GM23338 (cell line): ENCODE results near the gene LTBP2. TPM values are rescaled to one million over a fixed set of nuclear protein-coding genes. Genes with fewer than 3 reads are reported as not detected.

ENCODE experiments used
- ATAC-seq: fragments of 200-7000 bp; cut with Tn5 transposase; 3 replicates; pipeline ENCODE4 v1.9.1; 2020
- DNase-seq: peaks from one replicate; pipeline ENCODE4 v3.0.0-alpha.2; 2015; ENCODE audit warnings: low spot score
- H2AFZ ChIP-seq: fragments of 200-600 bp; sonication (generic); 2 replicates; pipeline ENCODE4 v1.8.0; 2016; ENCODE audit warnings: antibody characterized with exemption, mild to moderate bottlenecking, moderate library complexity
- H3F3A ChIP-seq: fragments of 200-600 bp; sonication (generic); replicated peaks from 2 replicates; pipeline ENCODE4 v1.8.0; 2017; ENCODE audit warnings: antibody characterized with exemption, mixed run types, low read depth
- H3K27ac ChIP-seq: fragments of 200-600 bp; sonication (generic); 2 replicates; pipeline ENCODE4 v1.6.1; 2016; ENCODE audit warnings: low read depth
- H3K27me3 ChIP-seq: fragments of 200-600 bp; sonication (generic); 2 replicates; pipeline ENCODE4 v1.8.0; 2016; ENCODE audit warnings: mild to moderate bottlenecking, mixed run types, moderate library complexity; ENCODE audit not compliant: insufficient read depth
- H3K36me3 ChIP-seq: fragments of 200-600 bp; sonication (generic); 2 replicates; pipeline ENCODE4 v1.8.0; 2016; ENCODE audit warnings: mild to moderate bottlenecking; ENCODE audit not compliant: insufficient read depth
- H3K4me1 ChIP-seq: fragments of 200-600 bp; sonication (generic); 2 replicates; pipeline ENCODE4 v1.8.0; 2016; ENCODE audit warnings: mild to moderate bottlenecking, moderate library complexity; ENCODE audit not compliant: insufficient read depth
- H3K4me2 ChIP-seq: fragments of 200-600 bp; sonication (generic); 2 replicates; pipeline ENCODE4 v1.7.1; 2017; ENCODE audit warnings: mixed run types
- H3K4me3 ChIP-seq: fragments of 200-600 bp; sonication (generic); 2 replicates; pipeline ENCODE4 v1.6.1; 2016; ENCODE audit warnings: mixed run types
- H3K79me2 ChIP-seq: fragments of 200-600 bp; sonication (generic); replicated peaks from 2 replicates; pipeline ENCODE4 v1.8.0; 2017; ENCODE audit warnings: mild to moderate bottlenecking; ENCODE audit not compliant: insufficient read depth
- H3K9me2 ChIP-seq: fragments of 200-600 bp; sonication (generic); 2 replicates; pipeline ENCODE4 v1.8.0; 2017; ENCODE audit not compliant: insufficient read depth
- H4K20me1 ChIP-seq: fragments of 200-600 bp; sonication (generic); replicated peaks from 2 replicates; pipeline ENCODE4 v1.8.0; 2017; ENCODE audit warnings: mild to moderate bottlenecking; ENCODE audit not compliant: insufficient read depth
- H3K27ac Mint-ChIP-seq: 2 replicates; pipeline ENCODE4 v1.8.0; 2020; ENCODE audit warnings: inconsistent platforms, mild to moderate bottlenecking, moderate library complexity, mixed read lengths
- H3K27me3 Mint-ChIP-seq: 3 replicates; pipeline ENCODE4 v1.8.0; 2022; ENCODE audit warnings: low read depth, mild to moderate bottlenecking, moderate library complexity, mixed read lengths, inconsistent platforms; ENCODE audit not compliant: insufficient read depth, poor library complexity
- H3K36me3 Mint-ChIP-seq: 3 replicates; pipeline ENCODE4 v1.8.0; 2021; ENCODE audit warnings: low read depth, mild to moderate bottlenecking, inconsistent platforms, moderate library complexity, mixed read lengths
- H3K4me1 Mint-ChIP-seq: 3 replicates; pipeline ENCODE4 v1.8.0; 2020; ENCODE audit warnings: mild to moderate bottlenecking, inconsistent platforms, mixed read lengths
- H3K4me3 Mint-ChIP-seq: 3 replicates; pipeline ENCODE4 v1.8.0; 2021; ENCODE audit warnings: moderate library complexity, mild to moderate bottlenecking, inconsistent platforms, mixed read lengths
- H3K9me3 Mint-ChIP-seq: 3 replicates; pipeline ENCODE4 v1.8.0; 2020; ENCODE audit warnings: moderate library complexity, mild to moderate bottlenecking, inconsistent platforms, mixed read lengths
- CREB1 ChIP-seq: fragments of 250-450 bp; sonication (Bioruptor Pico); IDR thresholded peaks from 2 replicates; pipeline ENCODE4 v1.5.0; 2020; ENCODE audit warnings: low read depth, mild to moderate bottlenecking, moderate library complexity
- EZH2 ChIP-seq: fragments of 200-600 bp; sonication (generic); IDR thresholded peaks from one replicate; pipeline ENCODE4 v1.8.0; 2017; ENCODE audit warnings: antibody characterized with exemption, mild to moderate bottlenecking, low read depth; ENCODE audit not compliant: unreplicated experiment
- ZNF331 ChIP-seq: fragments of 250-450 bp; sonication (Bioruptor Pico); IDR thresholded peaks from 2 replicates; pipeline ENCODE4 v1.5.0; 2020; ENCODE audit warnings: low read depth, mild to moderate bottlenecking, moderate library complexity
- polyA plus RNA-seq: library from polyadenylated mRNA; unstranded; fragments of >200 nt; fragmentation: Nextera tagmentation; extraction: Ambion mirVana; gene quantifications from 2 replicates; pipeline ENCODE4 v1.2.1, GENCODE V29; 2016
- total RNA-seq: library from RNA; depleted of rRNA; stranded (reverse); fragments of >200 nt; shearing (Covaris generic); gene quantifications from 2 replicates; pipeline ENCODE4 v1.2.3, GENCODE V29; 2014
- TF ChIP-seq, protein P1 (sequence below), 2 experiments: fragments of 200-600 bp in 1 of 2; sonication (generic) in 1 of 2; conservative IDR thresholded peaks; 2 replicates each; pipeline versions ENCODE4 v1.5.1 to v1.6.1; 2016 to 2017; ENCODE audit warnings: antibody characterized with exemption in 2 of 2, low read depth in 2 of 2, mild to moderate bottlenecking in 2 of 2, moderate library complexity in 1 of 2
- TF ChIP-seq, protein P2 (sequence below): IDR thresholded peaks from one replicate; pipeline ENCODE4 v1.6.1; 2018; ENCODE audit warnings: antibody characterized with exemption; ENCODE audit not compliant: unreplicated experiment
- TF ChIP-seq, protein P3 (sequence below): fragments of 250-450 bp; sonication (Bioruptor Pico); IDR thresholded peaks from 2 replicates; pipeline ENCODE4 v1.5.0; 2020; ENCODE audit warnings: mild to moderate bottlenecking, moderate library complexity

LTBP2 gene
- total and polyA plus RNA-seq, 2 experiments from 2014 or later, result 0.27 to 0.49 TPM

DNA sequence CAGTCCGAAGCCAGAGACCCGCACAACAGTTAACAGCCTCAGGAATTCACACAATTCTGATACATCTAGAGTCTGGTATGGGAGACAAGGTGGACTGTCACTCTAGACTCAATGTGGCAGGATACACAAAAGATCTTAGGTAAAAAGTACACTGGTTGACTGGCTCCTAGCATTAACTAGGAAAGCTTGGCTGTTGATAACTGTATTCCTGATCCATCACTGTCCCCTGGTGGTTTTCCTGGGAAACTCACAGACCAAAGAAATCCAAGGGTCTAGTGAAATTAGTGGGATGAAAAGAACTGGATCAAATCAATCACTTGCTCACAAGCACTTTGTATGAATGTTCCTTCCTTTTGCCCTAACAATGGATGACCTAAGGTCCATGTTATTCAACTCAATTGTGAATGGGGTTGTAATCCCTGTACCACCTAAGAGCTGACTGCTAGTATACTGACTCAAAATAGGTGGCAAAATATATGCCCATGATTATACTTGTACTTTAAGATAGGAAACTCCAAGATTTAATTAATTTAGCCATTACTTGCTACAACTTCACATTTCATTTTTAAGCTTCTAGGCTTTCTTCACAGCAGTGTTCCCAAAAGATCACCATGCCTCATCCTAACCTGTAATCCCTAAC is 132.9 kb downstream of the LTBP2 start:
- Mint-ChIP-seq H3K4me3 (no peak overlapping the region), H3K27me3 (peaks cover 6% of the 10 kb centered on the region), H3K36me3 (peaks cover 21% of the 10 kb centered on the region), H3K27ac (no peak overlapping the region), H3K9me3 (no peaks in the 10 kb centered on the region), H3K4me1 (peaks cover 21% of the 10 kb centered on the region)
- Histone ChIP-seq H3K9me2 (no peaks in the 10 kb centered on the region), H3K4me1 (no peaks in the 10 kb centered on the region), H3K4me2 (no peak overlapping the region), H3K79me2 (no peaks in the 10 kb centered on the region), H3F3A (peaks cover 7% of the 10 kb centered on the region; the same call in 1 of the 2 replicates), H3K4me3 (no peak overlapping the region), H3K27ac (no peak overlapping the region; the same call in 1 of the 2 replicates), H4K20me1 (0 out of 2 replicates have a peak, but pooled peaks cover 8% of the 10 kb centered on the region), H3K36me3 (peaks cover 30% of the 10 kb centered on the region), H2AFZ (no peak overlapping the region), H3K27me3 (no peaks in the 10 kb centered on the region)
- TF ChIP-seq, protein P1, sequence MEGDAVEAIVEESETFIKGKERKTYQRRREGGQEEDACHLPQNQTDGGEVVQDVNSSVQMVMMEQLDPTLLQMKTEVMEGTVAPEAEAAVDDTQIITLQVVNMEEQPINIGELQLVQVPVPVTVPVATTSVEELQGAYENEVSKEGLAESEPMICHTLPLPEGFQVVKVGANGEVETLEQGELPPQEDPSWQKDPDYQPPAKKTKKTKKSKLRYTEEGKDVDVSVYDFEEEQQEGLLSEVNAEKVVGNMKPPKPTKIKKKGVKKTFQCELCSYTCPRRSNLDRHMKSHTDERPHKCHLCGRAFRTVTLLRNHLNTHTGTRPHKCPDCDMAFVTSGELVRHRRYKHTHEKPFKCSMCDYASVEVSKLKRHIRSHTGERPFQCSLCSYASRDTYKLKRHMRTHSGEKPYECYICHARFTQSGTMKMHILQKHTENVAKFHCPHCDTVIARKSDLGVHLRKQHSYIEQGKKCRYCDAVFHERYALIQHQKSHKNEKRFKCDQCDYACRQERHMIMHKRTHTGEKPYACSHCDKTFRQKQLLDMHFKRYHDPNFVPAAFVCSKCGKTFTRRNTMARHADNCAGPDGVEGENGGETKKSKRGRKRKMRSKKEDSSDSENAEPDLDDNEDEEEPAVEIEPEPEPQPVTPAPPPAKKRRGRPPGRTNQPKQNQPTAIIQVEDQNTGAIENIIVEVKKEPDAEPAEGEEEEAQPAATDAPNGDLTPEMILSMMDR (conservative IDR thresholded peaks at IDR 0.05; ENCODE audit: low read depth in 2 of 2), result peak; percentile 96 to 97
- no peak for TF ChIP-seq CREB1 (CRISPR knock-in tag)
- ATAC-seq (peak; percentile 86), DNase-seq (peak; percentile 78)

DNA sequence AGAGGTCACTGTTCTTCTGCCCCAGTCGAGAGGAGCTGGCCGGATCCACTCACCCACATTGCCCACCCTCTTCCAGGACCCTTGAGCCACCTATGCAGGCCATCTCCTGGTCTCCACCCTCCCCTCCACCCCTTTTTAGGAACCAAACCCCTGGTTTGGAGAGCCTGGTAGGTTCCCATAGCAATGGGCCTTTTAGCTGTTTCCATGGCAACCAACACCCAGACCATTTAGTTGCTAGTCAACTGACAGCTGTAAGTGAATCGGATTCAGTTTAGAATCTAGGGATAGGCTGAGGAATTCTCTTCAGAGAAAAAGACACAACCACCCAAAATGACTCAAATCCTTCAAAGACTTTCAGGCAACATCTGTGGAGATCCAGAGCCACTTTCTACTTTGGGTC is 135.4 kb downstream of the LTBP2 start:
- Histone ChIP-seq H3K27ac (no peak overlapping the region), H3K27me3 (no peaks in the 10 kb centered on the region), H3K36me3 (peaks cover 24% of the 10 kb centered on the region; the same call in 1 of the 2 replicates), H3K4me3 (no peak overlapping the region), H2AFZ (no peak overlapping the region), H3K4me1 (no peaks in the 10 kb centered on the region), H3K9me2 (no peaks in the 10 kb centered on the region), H3F3A (peaks cover 7% of the 10 kb centered on the region; the same call in 1 of the 2 replicates), H3K79me2 (no peaks in the 10 kb centered on the region), H3K4me2 (no peak overlapping the region), H4K20me1 (0 out of 2 replicates have a peak, but pooled peaks cover 8% of the 10 kb centered on the region)
- peaks cover 21% of the 10 kb centered on the region for H3K4me1 Mint-ChIP-seq
- ATAC-seq (peak; percentile 51; the same call in 2 of the 3 replicates), DNase-seq (peak; percentile 70)
- no peak overlapping the region for H3K4me3 Mint-ChIP-seq
- H3K36me3 Mint-ChIP-seq, result peaks cover 15% of the 10 kb centered on the region; the same call in 2 of the 3 replicates
- H3K27ac Mint-ChIP-seq, result no peak overlapping the region
- H3K9me3 Mint-ChIP-seq, result no peaks in the 10 kb centered on the region
- H3K27me3 Mint-ChIP-seq, result peaks cover 7% of the 10 kb centered on the region
- no peak for TF ChIP-seq ZNF331 (CRISPR knock-in tag)
- TF ChIP-seq, protein P2, sequence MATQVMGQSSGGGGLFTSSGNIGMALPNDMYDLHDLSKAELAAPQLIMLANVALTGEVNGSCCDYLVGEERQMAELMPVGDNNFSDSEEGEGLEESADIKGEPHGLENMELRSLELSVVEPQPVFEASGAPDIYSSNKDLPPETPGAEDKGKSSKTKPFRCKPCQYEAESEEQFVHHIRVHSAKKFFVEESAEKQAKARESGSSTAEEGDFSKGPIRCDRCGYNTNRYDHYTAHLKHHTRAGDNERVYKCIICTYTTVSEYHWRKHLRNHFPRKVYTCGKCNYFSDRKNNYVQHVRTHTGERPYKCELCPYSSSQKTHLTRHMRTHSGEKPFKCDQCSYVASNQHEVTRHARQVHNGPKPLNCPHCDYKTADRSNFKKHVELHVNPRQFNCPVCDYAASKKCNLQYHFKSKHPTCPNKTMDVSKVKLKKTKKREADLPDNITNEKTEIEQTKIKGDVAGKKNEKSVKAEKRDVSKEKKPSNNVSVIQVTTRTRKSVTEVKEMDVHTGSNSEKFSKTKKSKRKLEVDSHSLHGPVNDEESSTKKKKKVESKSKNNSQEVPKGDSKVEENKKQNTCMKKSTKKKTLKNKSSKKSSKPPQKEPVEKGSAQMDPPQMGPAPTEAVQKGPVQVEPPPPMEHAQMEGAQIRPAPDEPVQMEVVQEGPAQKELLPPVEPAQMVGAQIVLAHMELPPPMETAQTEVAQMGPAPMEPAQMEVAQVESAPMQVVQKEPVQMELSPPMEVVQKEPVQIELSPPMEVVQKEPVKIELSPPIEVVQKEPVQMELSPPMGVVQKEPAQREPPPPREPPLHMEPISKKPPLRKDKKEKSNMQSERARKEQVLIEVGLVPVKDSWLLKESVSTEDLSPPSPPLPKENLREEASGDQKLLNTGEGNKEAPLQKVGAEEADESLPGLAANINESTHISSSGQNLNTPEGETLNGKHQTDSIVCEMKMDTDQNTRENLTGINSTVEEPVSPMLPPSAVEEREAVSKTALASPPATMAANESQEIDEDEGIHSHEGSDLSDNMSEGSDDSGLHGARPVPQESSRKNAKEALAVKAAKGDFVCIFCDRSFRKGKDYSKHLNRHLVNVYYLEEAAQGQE, result no peak
- TF ChIP-seq, protein P3, sequence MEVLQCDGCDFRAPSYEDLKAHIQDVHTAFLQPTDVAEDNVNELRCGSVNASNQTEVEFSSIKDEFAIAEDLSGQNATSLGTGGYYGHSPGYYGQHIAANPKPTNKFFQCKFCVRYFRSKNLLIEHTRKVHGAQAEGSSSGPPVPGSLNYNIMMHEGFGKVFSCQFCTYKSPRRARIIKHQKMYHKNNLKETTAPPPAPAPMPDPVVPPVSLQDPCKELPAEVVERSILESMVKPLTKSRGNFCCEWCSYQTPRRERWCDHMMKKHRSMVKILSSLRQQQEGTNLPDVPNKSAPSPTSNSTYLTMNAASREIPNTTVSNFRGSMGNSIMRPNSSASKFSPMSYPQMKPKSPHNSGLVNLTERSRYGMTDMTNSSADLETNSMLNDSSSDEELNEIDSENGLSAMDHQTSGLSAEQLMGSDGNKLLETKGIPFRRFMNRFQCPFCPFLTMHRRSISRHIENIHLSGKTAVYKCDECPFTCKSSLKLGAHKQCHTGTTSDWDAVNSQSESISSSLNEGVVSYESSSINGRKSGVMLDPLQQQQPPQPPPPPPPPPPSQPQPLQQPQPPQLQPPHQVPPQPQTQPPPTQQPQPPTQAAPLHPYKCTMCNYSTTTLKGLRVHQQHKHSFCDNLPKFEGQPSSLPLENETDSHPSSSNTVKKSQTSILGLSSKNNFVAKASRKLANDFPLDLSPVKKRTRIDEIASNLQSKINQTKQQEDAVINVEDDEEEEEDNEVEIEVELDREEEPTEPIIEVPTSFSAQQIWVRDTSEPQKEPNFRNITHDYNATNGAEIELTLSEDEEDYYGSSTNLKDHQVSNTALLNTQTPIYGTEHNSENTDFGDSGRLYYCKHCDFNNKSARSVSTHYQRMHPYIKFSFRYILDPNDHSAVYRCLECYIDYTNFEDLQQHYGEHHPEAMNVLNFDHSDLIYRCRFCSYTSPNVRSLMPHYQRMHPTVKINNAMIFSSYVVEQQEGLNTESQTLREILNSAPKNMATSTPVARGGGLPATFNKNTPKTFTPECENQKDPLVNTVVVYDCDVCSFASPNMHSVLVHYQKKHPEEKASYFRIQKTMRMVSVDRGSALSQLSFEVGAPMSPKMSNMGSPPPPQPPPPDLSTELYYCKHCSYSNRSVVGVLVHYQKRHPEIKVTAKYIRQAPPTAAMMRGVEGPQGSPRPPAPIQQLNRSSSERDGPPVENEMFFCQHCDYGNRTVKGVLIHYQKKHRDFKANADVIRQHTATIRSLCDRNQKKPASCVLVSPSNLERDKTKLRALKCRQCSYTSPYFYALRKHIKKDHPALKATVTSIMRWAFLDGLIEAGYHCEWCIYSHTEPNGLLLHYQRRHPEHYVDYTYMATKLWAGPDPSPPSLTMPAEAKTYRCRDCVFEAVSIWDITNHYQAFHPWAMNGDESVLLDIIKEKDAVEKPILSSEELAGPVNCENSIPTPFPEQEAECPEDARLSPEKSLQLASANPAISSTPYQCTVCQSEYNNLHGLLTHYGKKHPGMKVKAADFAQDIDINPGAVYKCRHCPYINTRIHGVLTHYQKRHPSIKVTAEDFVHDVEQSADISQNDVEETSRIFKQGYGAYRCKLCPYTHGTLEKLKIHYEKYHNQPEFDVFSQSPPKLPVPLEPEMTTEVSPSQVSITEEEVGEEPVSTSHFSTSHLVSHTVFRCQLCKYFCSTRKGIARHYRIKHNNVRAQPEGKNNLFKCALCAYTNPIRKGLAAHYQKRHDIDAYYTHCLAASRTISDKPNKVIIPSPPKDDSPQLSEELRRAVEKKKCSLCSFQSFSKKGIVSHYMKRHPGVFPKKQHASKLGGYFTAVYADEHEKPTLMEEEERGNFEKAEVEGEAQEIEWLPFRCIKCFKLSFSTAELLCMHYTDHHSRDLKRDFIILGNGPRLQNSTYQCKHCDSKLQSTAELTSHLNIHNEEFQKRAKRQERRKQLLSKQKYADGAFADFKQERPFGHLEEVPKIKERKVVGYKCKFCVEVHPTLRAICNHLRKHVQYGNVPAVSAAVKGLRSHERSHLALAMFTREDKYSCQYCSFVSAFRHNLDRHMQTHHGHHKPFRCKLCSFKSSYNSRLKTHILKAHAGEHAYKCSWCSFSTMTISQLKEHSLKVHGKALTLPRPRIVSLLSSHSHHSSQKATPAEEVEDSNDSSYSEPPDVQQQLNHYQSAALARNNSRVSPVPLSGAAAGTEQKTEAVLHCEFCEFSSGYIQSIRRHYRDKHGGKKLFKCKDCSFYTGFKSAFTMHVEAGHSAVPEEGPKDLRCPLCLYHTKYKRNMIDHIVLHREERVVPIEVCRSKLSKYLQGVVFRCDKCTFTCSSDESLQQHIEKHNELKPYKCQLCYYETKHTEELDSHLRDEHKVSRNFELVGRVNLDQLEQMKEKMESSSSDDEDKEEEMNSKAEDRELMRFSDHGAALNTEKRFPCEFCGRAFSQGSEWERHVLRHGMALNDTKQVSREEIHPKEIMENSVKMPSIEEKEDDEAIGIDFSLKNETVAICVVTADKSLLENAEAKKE, result no peak
- no peak for TF ChIP-seq EZH2
